GM18873 (cell line): ENCODE results near the gene MROH7.

Experiments
- ATAC-seq: cut with Tn5 transposase; IDR thresholded peaks from one replicate; pipeline ENCODE4 v1.9.1; 2021; ENCODE audit warnings: mild to moderate bottlenecking, moderate library complexity, moderate number of reproducible peaks; ENCODE audit not compliant: unreplicated experiment, low FRiP score

Gene MROH7

DNA sequence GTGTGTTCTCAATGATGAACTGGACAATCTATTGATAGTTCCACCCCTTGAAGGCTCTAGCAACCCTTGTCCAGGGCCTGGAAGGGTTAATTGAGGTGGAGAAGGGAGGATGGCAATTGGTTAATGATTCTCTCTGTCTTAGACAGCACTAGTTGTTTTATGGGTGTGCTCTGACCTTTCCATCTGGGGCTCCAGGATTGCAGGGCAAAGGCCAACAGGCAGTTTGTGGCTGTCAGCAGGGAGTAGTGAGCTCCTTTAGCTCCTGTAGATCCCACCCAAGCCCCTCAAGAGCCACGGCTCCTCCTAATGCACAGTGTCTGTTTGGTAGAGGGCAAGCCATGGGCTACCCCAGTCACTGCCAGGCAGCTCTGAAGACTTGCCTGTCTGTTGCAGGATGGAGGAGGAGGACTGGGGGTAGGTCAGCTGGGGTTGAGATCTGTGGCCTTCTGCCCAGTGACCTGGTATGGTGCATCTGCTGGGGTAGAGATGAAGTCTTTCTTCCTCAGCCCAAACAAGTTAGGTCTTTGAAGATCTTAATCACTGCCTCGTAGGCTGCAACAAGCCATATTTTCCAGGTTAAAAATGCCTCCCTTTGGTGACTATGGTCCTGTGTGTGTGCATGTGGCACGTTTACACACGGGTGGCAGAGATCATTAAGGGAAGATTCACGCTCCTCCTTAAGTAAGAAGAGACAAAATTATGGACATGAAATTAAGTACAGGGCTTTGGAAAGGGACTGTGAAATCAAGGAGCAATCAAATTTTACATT, 7.7 kb downstream of the MROH7 start:
- ATAC-seq, result no peak

DNA sequence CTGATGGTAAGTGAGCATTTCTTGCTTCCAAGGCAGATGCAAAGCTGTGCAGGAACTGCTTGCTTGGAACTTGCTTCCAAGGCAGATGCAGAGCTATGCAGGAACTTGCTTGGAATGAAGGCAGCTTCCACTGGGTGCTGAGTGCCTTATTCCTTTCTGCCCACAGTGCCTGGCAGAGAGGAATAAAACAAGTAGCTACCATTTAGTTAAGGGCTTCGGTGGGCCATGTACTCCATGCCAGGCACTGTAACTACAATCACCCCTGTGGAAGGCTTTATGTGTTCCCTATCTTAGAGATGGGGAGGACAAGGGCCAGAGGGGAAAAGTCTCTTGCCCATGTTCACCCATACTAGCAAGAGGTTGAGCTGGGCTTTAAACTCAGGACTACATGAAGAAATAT, 8.3 kb downstream of the MROH7 start:
- no peak for ATAC-seq

DNA sequence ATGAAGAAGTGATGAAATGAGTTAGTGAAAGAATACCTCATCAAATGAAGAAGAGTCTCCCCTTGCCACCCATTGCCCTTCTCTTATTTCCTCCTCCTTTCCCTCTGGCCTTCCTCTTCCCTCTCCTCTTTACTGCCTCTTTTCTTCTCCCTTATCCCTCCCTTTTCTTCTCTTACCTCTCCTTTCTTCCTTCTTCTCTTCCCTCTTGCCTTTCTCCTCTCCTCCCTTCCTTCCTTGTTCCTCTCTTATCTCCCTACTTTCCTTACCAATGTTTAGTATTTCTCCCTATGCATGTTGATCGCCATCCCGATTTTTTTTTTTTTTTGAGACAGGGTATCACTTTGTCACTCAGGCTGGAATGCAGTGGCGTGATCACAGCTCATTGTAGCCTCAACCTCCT, 8.8 kb downstream of the MROH7 start:
- no peak for ATAC-seq

DNA sequence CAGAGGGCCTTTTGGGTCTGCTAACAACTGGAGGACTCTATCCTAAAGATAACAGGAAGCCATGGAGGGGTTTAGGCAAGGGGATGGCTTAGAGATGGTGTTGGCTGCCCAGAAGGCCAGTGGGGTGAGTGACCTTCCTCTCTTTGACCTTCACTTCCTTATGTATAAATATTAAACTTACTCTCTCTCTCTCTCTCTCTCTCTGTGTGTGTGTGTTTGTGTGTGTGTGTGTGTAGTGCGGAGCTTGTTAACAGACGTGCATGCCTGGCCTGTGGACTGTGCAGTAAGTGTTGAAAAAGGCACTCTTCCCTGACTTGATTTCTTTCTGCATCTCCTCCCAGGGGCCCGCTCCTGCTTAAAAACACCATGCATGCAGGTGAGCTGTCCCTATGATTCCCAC, 10.0 kb downstream of the MROH7 start:
- ATAC-seq, result no peak

DNA sequence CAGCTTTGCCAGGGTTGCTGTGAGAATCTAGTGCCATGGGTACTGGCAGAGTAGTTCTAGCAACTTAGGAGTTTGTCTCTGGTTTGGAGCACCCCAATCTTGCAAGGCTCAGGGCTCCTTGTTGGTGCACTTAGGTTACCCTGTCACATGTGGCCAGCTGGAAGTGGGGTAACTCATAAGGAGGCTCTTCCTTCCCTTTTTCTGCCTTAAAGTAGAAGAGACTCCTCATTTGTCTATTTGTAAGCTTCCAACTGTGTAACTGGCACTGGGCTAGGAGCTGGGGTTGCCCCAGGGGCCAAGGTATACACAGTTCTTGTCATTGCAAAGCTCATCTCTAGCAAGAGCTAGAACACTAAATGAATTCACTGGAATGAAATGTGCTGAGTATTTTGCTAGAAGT, 10.6 kb downstream of the MROH7 start:
- no peak for ATAC-seq

DNA sequence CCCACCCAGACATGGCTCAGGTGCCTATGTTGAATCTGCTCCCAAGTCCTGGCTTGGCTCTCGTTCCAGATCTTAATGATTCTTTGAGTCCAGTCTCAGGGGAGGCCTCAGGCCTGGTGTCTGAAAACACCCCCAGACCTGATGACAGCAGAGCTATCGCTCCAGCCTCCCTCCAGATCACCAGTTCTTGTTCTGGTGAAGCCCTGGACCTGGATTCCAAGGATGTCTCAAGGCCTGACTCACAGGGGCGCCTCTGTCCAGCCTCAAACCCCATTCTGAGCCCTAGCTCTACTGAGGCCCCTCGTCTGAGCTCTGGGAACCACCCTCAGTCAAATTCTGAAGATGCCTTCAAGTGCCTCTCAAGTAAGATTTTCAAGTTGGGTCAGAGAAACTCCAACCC, 11.4 kb downstream of the MROH7 start:
- ATAC-seq, result no peak

DNA sequence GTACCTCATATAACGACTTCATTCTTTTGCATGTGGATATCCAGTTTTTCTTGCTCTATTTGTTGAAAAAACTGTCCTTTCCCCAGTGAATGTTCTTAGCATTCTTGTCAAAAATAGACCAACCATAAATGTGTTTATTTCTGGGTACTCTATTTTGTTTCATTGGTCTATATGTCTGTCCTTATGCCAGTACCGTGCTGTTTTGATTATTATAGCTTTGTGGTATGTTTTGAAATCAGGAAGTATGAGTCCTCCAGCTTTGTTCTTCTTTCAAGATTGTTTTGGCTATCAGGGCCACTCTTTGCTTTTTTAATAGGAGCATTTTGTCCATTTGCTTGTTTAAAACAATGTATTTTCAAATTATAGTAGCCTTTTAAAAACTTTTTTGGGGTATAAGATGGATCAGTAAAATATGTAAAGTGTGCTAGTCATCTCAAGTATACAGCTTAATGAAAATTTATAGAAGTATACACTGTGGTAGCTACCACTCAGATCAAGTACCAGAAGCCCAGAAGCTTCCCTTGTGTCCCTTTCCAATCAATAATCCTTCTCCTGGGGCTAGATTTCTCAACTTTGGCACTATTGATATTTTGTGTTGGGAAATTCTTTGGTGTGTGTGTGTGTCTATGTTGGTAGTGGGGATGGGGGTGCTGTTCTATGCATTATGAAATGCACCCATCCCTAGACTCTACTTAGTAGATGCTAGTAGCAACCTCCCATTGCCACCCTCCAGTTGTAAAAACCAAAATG, 16.8 kb downstream of the MROH7 start:
- no peak for ATAC-seq

DNA sequence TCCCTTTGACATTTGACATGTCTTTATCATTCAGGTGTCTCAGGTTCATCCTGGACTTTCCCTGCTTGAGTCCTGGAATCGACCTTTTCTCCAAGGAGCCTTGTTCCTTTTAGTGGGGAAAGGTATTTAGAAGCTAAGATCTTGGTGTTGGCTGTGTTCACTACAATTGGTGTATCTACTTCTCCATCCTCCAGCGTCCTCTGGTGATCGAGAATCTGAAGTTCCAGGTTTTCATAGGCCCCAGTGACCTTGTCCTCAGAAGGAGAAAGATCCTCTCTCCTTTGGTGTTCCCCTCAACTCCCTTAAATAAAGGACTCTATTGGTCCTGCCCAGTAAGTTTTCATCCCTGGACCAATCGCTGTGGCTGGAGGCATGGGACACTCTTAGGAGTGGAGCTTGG, 22.1 kb downstream of the MROH7 start:
- ATAC-seq, result no peak

DNA sequence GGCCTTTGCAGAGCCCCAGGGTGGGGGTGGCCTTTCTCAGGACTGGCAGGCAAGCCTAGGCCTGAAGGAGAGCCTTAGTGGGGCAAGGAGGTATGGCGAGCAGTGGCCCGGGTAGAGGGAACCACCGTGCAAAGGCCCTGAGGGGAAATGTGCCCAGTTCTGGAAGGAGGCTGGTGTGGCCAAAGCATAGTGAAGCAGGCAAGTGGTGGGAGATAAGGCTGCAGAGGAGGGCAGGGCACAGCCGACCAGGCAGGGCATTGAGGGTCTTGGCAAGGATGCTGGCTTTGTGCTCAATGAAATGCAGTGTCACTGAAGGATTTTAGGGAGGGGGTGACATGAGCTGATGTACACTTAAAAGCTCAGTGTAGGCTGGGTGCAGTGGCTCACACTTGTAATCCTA, 22.8 kb downstream of the MROH7 start:
- ATAC-seq, result no peak

DNA sequence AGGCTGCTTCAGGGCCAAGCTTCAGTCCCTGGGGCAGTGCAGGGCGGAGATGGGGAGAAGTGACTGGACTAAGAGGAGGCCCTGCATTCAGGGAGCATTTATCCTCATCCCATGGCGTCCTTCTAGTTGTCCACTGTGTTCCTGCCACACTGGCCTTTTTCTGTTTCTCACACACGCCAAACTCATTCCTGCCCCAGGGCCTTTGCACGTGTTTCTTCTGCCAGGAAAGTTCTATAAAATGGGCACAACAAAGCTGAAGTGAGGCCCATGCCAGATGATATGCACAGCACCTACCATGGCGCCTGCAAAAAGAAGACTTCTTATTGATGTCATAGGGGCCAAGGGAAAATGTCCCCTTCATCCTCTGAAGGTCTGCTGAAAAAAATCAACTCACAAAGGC, 24.3 kb downstream of the MROH7 start:
- no peak for ATAC-seq

DNA sequence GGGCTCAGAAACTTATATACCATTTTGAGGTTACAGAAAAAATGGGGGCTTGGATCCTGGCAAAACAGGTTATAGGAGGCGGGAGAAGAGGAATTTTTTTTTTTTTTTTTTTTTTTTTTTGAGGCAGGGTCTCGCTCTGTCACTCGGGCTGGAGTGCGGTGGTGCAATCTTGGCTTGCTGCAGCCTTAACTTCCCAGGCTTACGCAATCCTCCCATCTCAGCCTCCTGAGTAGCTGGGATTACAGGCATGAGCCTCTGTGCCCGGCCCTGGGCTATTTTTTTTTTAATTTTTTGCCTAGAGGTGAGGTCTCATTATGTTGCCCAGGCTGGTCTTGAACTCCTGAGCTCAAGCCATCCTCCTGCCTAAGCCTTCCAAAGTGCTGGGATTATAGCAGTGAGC, 24.7 kb downstream of the MROH7 start:
- no peak for ATAC-seq

DNA sequence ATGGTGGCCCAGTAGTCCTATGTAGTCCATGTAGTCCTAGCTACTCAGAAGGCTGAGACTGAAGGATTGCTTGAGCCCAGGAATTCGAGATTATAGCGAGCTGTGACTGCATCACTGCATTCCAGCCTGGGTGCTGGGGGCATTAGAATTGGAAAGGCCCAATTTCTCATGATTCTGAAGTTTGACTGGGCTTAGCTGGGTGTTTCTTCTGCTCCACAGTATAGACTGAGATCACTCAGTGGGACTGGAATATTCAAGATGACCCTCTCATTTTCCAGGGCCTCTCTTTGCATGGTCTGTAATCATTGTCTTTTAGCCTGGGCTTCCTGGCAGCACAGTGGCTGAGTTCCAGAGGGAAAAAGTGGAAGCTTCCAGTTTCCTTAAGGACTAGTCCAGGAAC, 26.2 kb downstream of the MROH7 start:
- no peak for ATAC-seq

DNA sequence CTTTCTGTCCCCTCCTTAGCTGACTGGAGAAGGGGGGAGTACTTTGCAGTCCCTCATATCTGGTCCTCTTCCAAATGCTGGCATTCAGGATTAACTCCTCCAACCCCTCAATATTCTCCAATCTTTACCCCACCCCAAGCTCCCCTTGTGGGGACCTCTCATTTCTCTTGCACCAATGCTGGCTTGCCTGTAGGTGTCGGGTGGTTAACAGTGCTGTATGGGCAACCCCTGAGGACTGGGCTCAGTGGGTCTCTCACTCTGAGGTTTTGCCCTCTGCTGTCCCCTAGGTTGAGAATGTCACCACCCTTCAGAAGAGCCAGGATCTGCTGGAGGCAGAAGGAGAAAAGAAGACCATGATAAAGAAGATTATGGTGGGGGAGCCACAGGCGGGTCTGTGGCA, 27.0 kb downstream of the MROH7 start:
- no peak for ATAC-seq

DNA sequence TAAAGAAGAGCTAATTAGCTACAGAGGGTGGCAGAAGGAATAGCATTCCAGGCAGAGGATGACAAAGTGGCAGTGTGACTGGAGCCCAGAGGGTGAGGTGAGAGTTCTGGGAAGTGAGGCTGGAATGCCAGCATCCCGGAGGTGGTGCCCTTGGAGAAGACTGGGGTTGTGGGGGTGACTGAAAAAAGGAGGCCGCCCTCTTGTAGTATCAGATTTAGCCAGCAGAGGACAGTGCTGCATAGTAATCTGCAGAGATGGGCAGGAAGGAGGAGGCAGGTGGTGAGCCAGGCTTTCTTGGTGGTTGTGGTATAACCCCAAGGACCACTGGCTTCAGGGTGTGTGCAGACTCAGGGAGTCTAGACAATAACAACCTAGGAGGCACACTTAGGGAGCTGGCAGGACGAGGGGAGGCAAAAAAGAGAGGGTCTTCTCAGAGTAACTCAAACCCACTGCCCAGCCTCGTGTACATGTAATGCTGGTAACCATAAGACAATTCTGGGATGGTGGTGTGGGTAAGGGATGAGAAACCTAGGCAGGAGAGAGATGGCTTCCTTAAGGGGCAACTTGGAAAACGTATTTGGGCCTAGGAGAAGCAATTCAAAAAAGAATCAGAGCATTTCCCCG, 30.5 kb downstream of the MROH7 start:
- ATAC-seq, result no peak

DNA sequence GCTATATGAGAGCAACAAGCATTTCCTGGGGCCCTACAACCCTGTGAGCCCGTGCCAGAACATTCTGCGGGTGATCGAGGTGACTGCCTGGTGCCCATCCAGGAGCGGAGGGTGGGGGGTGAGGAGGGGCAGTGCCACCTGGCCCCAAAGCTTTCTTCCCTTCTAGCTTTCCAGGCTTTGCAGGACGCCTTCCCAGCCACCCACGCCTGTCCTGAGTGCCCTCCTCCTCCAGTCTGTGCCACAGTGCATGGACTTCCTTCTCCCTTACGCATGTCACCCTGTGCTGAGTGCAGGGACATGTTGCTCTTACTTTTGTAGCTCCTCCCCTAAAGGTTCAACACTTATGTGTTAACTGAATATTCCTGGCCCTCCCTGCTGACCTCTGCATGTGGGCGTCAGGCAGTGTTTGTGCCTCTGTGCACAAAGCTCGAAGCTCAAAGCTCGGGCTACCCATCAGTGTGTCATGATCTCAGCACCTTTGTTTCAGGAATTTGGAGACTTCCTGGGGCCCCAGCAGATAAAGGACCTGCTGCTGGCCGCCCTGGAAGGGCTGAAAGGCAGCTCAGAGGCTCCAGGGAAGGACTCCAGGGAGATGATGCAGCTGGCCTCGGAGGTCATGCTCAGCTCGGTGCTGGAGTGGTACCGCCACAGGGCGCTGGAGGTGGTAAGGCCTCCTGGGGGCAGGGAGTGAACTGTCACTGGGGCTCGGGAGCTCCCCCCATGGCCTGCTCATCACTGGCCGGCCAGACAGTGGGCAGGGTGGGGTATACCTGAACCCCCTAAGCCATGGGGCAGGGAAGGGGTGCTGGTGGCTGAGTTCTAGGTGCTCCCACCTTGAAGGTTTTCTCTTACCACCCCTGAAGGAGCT, 37.4 kb downstream of the MROH7 start:
- ATAC-seq, result no peak

DNA sequence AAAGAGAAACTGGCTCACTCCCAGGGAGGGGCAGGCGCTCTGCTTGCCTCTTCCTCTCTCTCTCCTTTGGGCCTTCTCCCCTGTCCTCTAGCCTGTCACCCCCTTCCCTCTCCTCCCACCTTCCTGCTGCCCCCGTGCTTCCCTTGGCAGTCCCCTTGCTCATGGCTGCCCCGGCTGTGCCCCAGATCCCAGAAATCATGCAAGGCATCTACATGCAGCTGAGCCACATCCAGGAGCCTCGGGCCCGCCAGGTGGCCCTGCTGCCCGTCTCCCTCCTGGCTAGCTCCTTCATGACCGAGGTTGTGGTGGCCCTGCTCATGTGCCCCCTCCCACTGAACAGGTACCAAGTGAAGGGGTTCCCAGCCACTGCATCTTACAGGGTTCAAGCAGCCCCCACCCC, 38.1 kb downstream of the MROH7 start:
- no peak for ATAC-seq

DNA sequence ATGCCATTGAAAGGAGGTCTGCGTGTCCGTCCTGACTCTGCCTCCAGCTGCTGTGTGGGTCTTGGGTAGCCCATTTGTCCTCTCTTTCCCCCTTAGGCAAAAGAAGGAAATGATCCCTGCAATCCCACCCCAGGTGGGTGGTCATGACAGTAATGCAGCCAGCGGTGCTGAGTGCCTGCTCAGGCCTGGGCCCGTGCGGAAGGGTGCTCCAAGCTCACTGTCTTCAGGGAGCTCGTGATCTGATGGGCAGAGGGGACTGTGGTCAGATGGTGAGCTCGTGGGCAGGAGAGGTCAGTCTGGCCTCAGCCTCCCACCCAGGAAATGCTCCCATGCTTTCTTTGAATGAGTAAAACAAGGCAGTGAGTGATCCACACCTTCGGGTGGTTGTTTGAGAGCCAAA, 38.8 kb downstream of the MROH7 start:
- no peak for ATAC-seq

DNA sequence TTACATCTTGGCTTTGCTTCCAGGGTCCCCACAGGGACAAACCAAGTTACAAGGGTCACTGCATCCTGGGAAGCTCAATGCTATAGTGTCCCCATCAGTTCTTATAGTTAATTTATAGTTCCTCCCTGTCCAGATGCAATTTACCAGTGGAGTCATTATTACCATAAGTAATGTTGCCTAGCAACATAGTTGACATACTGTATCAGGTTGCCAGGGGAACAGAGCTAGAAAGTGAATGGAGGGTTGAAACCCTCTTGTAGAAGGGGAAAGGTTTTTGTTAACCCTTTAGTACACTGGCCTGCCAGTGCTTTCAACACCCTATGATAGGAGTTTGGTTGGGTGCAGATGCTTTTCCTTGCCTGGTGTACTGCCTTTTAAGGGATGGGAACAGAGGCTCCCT, 39.8 kb downstream of the MROH7 start:
- ATAC-seq, result no peak

DNA sequence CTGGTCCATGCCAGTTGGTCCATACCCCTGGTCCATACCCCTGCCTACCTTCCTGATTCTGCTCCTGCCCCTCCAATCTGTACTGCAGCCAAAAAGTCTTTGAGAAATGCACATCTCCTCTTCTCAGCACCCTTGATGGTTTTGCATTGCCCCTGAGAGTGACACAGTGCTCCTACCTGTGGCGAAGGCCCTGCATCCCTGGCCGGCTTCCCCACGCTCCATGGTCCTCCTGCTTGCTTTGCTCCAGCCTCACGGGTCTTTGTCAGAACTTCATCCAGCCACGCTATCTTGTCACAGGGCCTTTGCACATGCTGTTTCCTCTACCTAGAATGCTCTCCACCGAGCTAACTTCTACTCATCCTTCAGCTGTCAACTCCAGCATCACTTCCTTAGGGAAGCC, 41.9 kb downstream of the MROH7 start:
- ATAC-seq, result no peak

DNA sequence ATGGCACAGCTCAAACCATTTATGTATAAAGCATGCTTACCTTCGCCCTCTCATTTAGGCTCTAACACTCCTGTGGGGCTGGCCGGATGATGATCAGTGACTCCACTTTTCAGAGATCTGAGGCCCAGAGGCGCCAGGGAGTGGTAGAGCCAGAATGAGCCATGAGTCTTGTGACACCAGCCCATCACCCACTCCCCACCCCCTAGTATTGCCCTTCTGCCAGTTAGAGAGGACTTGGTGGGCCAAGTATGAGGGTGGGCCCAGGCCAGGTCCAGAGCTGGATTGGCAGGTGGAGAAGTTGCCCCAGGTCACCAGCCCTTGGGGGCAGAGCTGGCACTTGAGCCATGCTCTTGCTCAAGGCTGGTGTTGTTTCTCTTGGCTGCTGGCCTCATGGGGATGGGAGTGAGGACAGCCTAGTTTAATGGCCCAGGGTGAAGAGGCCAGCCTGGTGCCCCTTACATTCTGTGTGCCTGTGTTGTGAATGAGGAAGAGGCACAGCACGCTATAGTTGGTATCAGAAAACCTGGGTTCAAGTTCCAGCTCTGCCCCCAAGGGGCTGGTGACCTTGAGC, 43.8 kb downstream of the MROH7 start:
- no peak for ATAC-seq

DNA sequence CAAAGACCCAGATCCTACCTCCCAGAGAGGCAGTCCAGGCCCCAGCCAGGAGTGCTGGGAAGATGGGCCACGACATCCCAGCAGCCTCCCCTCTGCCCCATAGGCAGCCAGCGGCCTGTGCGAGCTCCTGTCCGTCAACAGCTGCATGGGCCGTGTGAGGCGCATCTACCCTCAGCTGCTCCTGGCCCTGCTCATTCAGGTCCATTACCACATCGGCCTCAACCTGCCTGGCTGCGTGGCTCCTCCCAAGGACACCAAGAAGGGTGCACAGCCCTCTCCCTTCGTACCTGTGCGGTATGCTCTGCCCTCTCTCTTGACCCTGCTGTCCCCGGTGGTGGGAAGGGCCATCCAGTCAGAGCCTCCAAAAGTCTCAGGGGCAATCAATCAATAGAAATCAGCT, 44.6 kb downstream of the MROH7 start:
- no peak for ATAC-seq
